Stimulated activated naive B cell treated with anti-CD40 and anti-IgM and Interleukin-4, amounts not matched to agents 10 μg/mL and 1 μg/mL and 100 μg/mL, for 72 hours (primary cell): ENCODE results near the gene SPDEF.
A peak's percentile ranks its signal among the peaks of the same experiment; 100 is the strongest.

Experiments
- ATAC-seq, 2 donors: fragments of 150-1000 bp; cut with Tn5 transposase; replicated peaks; 2 replicates each; pipeline ENCODE4 v1.10.0; 2021; ENCODE audit warnings: moderate library complexity in 1 of 2
- DNase-seq: peaks from one replicate; pipeline ENCODE4 v3.0.0; 2021
- H3K27ac Mint-ChIP-seq: one replicate; pipeline ENCODE4 v1.8.0; 2022; ENCODE audit warnings: mild to moderate bottlenecking, mixed read lengths
- H3K27me3 Mint-ChIP-seq, 2 donors: one replicate each; pipeline ENCODE4 v1.8.0; 2022; ENCODE audit warnings: mixed read lengths in 2 of 2
- H3K36me3 Mint-ChIP-seq, 2 donors: one replicate each; pipeline ENCODE4 v1.8.0; 2022; ENCODE audit warnings: mixed read lengths in 2 of 2, mild to moderate bottlenecking in 1 of 2
- H3K4me1 Mint-ChIP-seq, 2 donors: one replicate each; pipeline ENCODE4 v1.8.0; 2022; ENCODE audit warnings: mixed read lengths in 2 of 2, mild to moderate bottlenecking in 1 of 2
- H3K4me3 Mint-ChIP-seq, 2 donors: one replicate each; pipeline ENCODE4 v1.8.0; 2022; ENCODE audit warnings: mild to moderate bottlenecking in 2 of 2, mixed read lengths in 2 of 2, moderate library complexity in 1 of 2
- H3K9me3 Mint-ChIP-seq, 2 donors: one replicate each; pipeline ENCODE4 v1.8.0; 2022; ENCODE audit warnings: mixed read lengths in 2 of 2, mild to moderate bottlenecking in 1 of 2

SPDEF gene

GRCh38 chr6:34517461-34517881, 38.7 kb downstream of the SPDEF start:
- H3K9me3 Mint-ChIP-seq: no peaks in the 10 kb centered on the region
- H3K36me3 Mint-ChIP-seq: no peaks in the 10 kb centered on the region
- peaks cover 8 to 9% of the 10 kb centered on the region in 2 donors for H3K4me1 Mint-ChIP-seq
- no peak overlapping the region for H3K4me3 Mint-ChIP-seq
- H3K27me3 Mint-ChIP-seq: peaks cover 26 to 43% of the 10 kb centered on the region in 2 donors
- ATAC-seq: no peak
- DNase-seq: no peak
- H3K27ac Mint-ChIP-seq: peak overlapping the region; percentile 38

GRCh38 chr6:34516391-34517324, 39.5 kb downstream of the SPDEF start:
- Mint-ChIP-seq H3K4me1 (peaks cover 3 to 4% of the 10 kb centered on the region in 2 donors), H3K27me3 (peaks cover 30 to 50% of the 10 kb centered on the region in 2 donors), H3K4me3 (no peak overlapping the region), H3K36me3 (no peaks in the 10 kb centered on the region), H3K27ac (no peak overlapping the region), H3K9me3 (no peaks in the 10 kb centered on the region)
- DNase-seq (no peak), ATAC-seq (no peak)

GRCh38 chr6:34515473-34516387, 40.4 kb downstream of the SPDEF start:
- H3K4me1 Mint-ChIP-seq: no peaks in the 10 kb centered on the region
- H3K27me3 Mint-ChIP-seq: peaks cover 32 to 55% of the 10 kb centered on the region in 2 donors
- no peak for ATAC-seq
- no peak overlapping the region for H3K27ac Mint-ChIP-seq
- no peak for DNase-seq
- no peaks in the 10 kb centered on the region for H3K36me3 Mint-ChIP-seq
- no peaks in the 10 kb centered on the region for H3K9me3 Mint-ChIP-seq
- H3K4me3 Mint-ChIP-seq: no peak overlapping the region

GRCh38 chr6:34514593-34515472, 41.3 kb downstream of the SPDEF start:
- no peak for DNase-seq
- Mint-ChIP-seq H3K27me3 (peaks cover 37 to 63% of the 10 kb centered on the region in 2 donors), H3K36me3 (no peaks in the 10 kb centered on the region), H3K27ac (no peak overlapping the region), H3K4me1 (no peaks in the 10 kb centered on the region), H3K4me3 (no peak overlapping the region), H3K9me3 (peaks cover 0 to 4% of the 10 kb centered on the region in 2 donors)
- no peak for ATAC-seq

- peaks cover 0 to 6% of the 10 kb centered on the region in 2 donors for H3K9me3 Mint-ChIP-seq
- peaks cover 37 to 63% of the 10 kb centered on the region in 2 donors for H3K27me3 Mint-ChIP-seq
- ATAC-seq (no peak), DNase-seq (no peak)
- no peaks in the 10 kb centered on the region for H3K4me1 Mint-ChIP-seq
- no peak overlapping the region for H3K4me3 Mint-ChIP-seq
- H3K36me3 Mint-ChIP-seq: no peaks in the 10 kb centered on the region
- H3K27ac Mint-ChIP-seq: no peak overlapping the region
These were observed 42.0 kb downstream of the SPDEF start for GRCh38 chr6:34514112-34514511.

GRCh38 chr6:34513646-34514045, 42.5 kb downstream of the SPDEF start:
- Mint-ChIP-seq H3K9me3 (peaks cover 0 to 8% of the 10 kb centered on the region in 2 donors), H3K27ac (no peak overlapping the region), H3K27me3 (peaks cover 37 to 59% of the 10 kb centered on the region in 2 donors), H3K4me3 (no peak overlapping the region), H3K4me1 (no peaks in the 10 kb centered on the region), H3K36me3 (no peaks in the 10 kb centered on the region)
- DNase-seq: no peak
- ATAC-seq: no peak

- peaks cover 37 to 57% of the 10 kb centered on the region in 2 donors for H3K27me3 Mint-ChIP-seq
- ATAC-seq: no peak
- no peaks in the 10 kb centered on the region for H3K36me3 Mint-ChIP-seq
- H3K4me3 Mint-ChIP-seq: no peak overlapping the region
- peak overlapping the region; percentile 31 for H3K27ac Mint-ChIP-seq
- peaks cover 0 to 8% of the 10 kb centered on the region in 2 donors for H3K9me3 Mint-ChIP-seq
- DNase-seq: no peak
- no peaks in the 10 kb centered on the region for H3K4me1 Mint-ChIP-seq
These were observed 43.4 kb downstream of the SPDEF start for GRCh38 chr6:34512738-34513115.

- Mint-ChIP-seq H3K36me3 (no peaks in the 10 kb centered on the region), H3K4me1 (no peaks in the 10 kb centered on the region), H3K27me3 (peaks cover 32 to 55% of the 10 kb centered on the region in 2 donors), H3K9me3 (peaks cover 0 to 8% of the 10 kb centered on the region in 2 donors), H3K4me3 (no peak overlapping the region), H3K27ac (peak overlapping the region; percentile 31)
- DNase-seq: no peak
- ATAC-seq: no peak
These were observed 44.0 kb downstream of the SPDEF start for GRCh38 chr6:34511915-34512737.

GRCh38 chr6:34511214-34511914, 44.8 kb downstream of the SPDEF start:
- DNase-seq (no peak), ATAC-seq (no peak)
- H3K4me1 Mint-ChIP-seq: no peaks in the 10 kb centered on the region
- no peak overlapping the region for H3K4me3 Mint-ChIP-seq
- peaks cover 0 to 8% of the 10 kb centered on the region in 2 donors for H3K9me3 Mint-ChIP-seq
- no peak overlapping the region for H3K27ac Mint-ChIP-seq
- H3K27me3 Mint-ChIP-seq: peaks cover 29 to 48% of the 10 kb centered on the region in 2 donors
- H3K36me3 Mint-ChIP-seq: no peaks in the 10 kb centered on the region

- Mint-ChIP-seq H3K4me3 (no peak overlapping the region), H3K4me1 (no peaks in the 10 kb centered on the region), H3K36me3 (no peaks in the 10 kb centered on the region), H3K9me3 (peaks cover 0 to 8% of the 10 kb centered on the region in 2 donors), H3K27me3 (peaks cover 25 to 42% of the 10 kb centered on the region in 2 donors), H3K27ac (no peak overlapping the region)
- ATAC-seq (no peak), DNase-seq (no peak)
These were observed 45.8 kb downstream of the SPDEF start for GRCh38 chr6:34510299-34510698.

GRCh38 chr6:34509782-34510181, 46.3 kb downstream of the SPDEF start:
- Mint-ChIP-seq H3K27ac (no peak overlapping the region), H3K36me3 (no peaks in the 10 kb centered on the region), H3K4me1 (no peaks in the 10 kb centered on the region), H3K9me3 (peaks cover 0 to 8% of the 10 kb centered on the region in 2 donors), H3K4me3 (no peak overlapping the region), H3K27me3 (peaks cover 23 to 37% of the 10 kb centered on the region in 2 donors)
- no peak for DNase-seq
- no peak for ATAC-seq

- DNase-seq (no peak), ATAC-seq (no peak)
- Mint-ChIP-seq H3K4me3 (no peak overlapping the region), H3K4me1 (no peaks in the 10 kb centered on the region), H3K27me3 (peaks cover 11 to 23% of the 10 kb centered on the region in 2 donors), H3K36me3 (no peaks in the 10 kb centered on the region), H3K27ac (no peak overlapping the region), H3K9me3 (peaks cover 0 to 8% of the 10 kb centered on the region in 2 donors)
These were observed 47.7 kb downstream of the SPDEF start for GRCh38 chr6:34508425-34508824.
